Activated T-helper 9 cell treated with anti-CD3 and anti-CD28 coated beads, Interleukin-2, amount 50 U/mL, for 16 hours (primary cell): Measurements from ENCODE around the gene DHH.
A peak's percentile ranks its signal among the peaks of the same experiment; 100 is the strongest.

Source experiments
- DNase-seq: peaks from one replicate; pipeline ENCODE4 v3.0.0-alpha.2; 2020; ENCODE audit warnings: low read depth

Gene DHH

GRCh38 chr12:49050507-49051372 lies 43.9 kb downstream of the DHH start:
- no peak for DNase-seq

- no peak for DNase-seq
Observed at GRCh38 chr12:49049566-49050224, 44.9 kb downstream of the DHH start.

DNA sequence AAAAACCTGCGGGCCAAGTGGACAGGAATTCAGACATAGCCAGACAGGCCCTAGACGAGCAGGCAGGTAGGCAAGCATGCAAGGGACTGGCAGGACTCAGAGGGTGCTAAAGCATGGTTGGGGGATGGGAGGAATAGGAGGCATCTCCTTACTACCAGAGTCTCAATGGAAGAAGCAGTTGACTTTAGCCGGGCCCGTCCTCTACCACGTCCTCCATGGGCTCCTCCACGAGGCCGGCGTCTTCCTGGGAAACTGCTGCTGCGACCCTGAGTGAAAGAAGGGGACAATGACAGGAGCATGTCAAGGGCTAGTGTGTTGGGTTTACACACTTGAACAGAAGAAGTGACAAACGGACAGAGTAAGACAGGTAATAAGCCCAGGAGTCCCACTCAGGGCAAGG lies 45.6 kb downstream of the DHH start:
- DNase-seq: no peak

DNA sequence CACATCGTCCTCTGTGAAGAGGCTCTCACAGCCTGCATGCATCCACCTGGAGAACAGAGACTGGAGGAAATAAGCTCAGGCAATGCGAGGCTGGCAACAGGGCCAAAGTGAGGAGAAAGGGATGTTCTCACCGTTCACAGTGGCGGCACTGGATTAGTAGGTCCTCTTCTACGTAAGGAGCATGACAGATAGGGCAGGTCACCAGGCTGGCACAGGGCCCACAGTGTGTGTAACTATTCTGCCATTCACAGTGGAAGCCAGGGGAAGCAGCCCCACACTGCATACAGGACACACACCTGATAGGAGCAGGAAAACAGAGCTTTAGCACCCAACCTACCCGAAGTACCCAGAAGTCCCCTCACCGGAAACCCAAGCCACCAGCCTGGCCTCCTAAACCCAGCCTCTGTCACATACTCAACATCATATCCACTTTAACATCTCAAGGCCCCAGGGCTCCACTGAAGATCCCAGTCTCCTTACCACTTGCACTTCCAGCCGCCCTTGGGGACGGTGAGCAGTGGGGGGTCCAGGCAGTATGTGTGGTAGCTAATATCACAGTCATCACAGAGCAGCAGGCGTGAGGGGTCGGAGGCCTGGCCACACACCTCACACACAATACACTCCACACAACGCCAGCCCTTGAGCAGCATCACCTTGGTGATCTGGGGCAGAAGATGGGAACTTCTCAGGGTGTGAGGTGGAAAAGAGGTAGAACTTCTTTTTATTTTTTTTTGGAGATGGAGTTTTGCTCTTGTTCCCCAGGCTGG lies 48.3 kb downstream of the DHH start:
- DNase-seq: no peak

DNA sequence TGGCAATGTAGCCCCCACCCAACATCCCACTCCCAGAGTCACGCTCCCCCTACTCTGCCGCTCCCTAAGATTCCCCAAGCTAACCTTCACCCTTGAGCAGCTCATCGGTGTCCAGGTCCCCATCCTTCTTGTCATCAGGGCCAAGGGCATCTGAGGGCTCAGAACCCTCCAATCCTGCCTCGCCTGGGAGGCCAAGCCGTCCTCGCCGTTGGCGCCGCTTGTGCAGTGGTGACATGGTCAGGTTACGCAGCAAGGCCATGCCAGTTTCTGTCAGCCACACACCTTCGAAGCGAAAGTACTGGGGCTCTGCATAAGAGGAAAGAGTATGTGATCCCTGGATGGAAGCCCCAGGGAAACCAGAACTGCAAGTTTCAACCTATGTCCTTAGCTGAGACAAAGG lies 49.9 kb downstream of the DHH start:
- no peak for DNase-seq

- DNase-seq: peak; percentile 62
Observed at GRCh38 chr12:49043856-49044258, 50.7 kb downstream of the DHH start.

GRCh38 chr12:49043241-49043640 lies 51.4 kb downstream of the DHH start:
- no peak for DNase-seq

DNA sequence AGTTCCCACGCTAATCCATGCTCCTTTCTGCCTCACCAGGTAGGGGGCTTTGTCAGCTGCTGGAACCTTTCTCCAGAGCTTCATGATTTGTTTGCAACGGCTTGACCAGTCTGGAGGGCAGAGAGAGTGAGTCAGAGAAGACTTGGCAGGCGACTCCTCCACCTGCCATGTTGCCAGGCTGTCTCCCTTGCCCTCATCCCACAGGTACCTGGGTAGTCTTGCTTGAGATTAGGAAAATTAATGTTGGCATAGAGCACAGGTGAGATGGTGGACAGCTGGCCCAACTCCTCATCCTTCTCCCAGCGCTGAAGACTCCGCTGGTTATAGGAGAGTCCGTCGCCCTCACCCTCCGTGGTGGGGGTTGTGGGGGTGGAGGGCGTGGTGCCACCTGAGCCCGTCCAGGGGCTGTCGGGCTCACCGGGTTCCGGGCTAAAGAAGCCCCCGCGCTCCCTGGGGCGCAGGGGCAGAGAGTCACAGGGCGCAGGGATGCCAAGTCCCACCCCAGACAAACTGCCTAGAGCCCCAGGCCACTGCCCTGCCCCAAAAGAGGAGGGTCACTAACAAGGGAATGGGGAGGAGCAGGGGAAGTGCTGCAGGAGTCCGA lies 52.6 kb downstream of the DHH start:
- no peak for DNase-seq

GRCh38 chr12:49041036-49041880 lies 53.3 kb downstream of the DHH start:
- DNase-seq: no peak

GRCh38 chr12:49040364-49040855 lies 54.2 kb downstream of the DHH start:
- no peak for DNase-seq

GRCh38 chr12:49039421-49040363 lies 54.9 kb downstream of the DHH start:
- DNase-seq: no peak

DNA sequence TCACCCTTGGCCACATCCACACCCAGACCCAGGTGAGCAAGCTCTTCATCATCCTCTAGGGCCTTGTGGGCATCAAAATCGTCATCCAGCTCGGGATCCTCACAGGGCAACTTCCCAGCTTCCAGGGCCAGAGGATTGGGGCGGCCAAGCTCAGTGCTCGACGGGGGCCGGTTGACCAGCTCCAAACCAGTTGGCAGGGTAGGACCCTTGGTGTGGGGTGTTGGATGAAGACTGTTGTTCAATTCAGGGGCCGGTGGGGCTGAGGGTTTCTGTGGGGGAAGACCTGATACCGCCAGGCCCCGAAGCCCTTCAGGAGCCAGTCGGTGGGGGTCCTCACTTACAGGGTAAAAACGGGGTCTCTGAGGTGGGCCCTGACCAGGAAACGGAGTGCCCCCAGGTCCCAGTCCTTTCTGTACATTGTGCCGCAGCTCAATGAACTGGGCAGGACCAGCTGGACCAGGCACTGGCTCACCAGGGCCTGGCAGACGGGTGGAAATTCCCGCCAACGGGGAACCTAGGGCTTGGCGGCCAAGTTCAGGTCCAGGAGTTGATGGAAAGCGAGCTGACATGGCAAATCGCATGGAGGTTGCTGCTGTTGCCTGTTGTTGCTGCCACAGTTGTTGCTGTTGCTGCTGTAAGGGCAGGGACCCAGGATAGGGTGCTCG lies 56.2 kb downstream of the DHH start:
- no peak for DNase-seq

DNA sequence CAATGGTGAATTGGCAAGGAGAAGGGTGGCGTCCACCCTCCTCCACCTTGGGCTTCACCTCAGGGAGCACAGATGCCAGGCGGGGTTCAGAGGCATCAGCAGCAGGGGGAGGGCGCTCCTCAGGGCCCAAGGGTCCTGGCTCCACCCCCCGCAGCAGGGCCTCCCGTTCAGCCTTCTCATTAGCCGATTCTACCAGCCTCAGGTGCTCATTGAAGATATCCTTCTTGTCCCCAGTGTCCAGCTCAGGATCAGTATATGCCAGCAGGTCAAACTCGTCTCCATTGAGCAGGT lies 56.7 kb downstream of the DHH start:
- DNase-seq: no peak

DNA sequence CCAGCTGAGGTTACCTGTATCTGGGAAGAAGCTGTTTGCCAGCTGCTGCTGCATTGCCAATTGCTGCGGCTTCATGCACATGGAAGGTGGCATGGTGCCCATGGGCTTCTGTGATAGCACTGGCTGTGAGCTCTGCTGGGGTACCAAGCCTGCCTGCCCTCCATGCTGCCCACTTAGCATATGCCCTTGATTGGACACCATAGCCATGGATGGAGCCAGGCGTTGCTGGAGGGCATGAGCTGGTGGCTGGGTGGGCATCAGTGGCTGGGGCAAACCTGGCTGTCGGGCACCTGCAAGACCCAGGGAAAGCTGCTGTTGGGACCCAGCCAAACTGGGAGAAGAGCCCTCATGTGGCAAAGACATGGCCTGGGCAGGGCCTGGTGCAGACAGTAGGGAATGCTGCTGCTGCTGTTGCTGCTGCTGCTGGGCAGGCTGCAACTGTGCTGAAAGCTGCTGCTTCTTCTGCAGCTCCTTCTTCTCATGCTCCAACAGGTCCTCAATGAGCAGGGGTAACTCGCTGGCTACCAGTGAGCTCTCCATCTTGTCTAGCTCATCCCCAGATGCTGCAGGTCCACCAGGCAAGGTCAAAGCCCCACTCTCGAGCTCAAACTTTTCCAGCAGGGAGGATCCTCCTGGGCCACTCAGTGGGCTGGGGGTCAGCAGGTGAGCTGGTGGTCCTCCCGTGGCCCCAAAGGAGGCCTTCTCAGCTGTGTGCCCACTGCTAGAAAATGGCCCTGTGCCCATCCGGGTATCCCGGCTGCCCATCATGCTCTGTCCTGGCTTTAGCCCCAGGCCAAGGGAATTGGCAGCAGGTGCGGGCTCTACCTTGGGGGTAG lies 57.3 kb downstream of the DHH start:
- no peak for DNase-seq
